ENCODE measurements around the gene CPED1. TPM values are rescaled to one million over a fixed set of nuclear protein-coding genes. Genes with fewer than 3 reads are reported as not detected.
"Not testable (repeated sequence)": the region's sequence is repeated elsewhere in the genome, so short reads cannot be mapped to it uniquely, and the experiment has no call there.

CPED1 gene
- total RNA-seq, 1 donor from 2014 or later: 38.6 TPM

DNA sequence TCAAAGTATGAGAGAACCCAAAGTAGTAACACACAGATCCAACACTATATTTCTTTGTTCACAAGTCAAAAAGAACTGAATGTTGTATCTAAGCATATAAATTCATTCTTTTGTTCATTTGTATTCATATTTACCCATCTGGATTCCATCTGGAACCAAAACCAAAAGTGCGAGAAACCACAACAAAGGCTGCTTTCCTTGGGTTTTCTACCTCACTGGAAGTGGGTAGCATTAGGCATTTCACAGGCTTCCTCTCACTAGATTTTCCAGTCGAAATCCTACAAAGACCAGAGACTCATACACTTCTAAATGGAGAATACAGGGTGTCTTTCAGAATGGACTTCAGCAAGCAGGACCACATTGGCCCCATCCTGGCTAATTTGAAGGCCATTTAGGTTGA, 230.5 kb downstream of the CPED1 start:
- intact Hi-C loops (cut with DNase I): no loop called here
- no peak for ATAC-seq
- TF ChIP-seq, protein P1, sequence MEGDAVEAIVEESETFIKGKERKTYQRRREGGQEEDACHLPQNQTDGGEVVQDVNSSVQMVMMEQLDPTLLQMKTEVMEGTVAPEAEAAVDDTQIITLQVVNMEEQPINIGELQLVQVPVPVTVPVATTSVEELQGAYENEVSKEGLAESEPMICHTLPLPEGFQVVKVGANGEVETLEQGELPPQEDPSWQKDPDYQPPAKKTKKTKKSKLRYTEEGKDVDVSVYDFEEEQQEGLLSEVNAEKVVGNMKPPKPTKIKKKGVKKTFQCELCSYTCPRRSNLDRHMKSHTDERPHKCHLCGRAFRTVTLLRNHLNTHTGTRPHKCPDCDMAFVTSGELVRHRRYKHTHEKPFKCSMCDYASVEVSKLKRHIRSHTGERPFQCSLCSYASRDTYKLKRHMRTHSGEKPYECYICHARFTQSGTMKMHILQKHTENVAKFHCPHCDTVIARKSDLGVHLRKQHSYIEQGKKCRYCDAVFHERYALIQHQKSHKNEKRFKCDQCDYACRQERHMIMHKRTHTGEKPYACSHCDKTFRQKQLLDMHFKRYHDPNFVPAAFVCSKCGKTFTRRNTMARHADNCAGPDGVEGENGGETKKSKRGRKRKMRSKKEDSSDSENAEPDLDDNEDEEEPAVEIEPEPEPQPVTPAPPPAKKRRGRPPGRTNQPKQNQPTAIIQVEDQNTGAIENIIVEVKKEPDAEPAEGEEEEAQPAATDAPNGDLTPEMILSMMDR (IDR thresholded peaks at IDR 0.05): no peak
- Histone ChIP-seq H3K27me3 (ENCODE audit: low read depth) (no peaks in the 10 kb centered on the region), H3K27ac (no peak overlapping the region), H3K4me1 (no peaks in the 10 kb centered on the region), H3K4me3 (no peak overlapping the region), H3K36me3 (no peaks in the 10 kb centered on the region), H3K9me3 (peaks cover 5% of the 10 kb centered on the region)
- DNase-seq: no peak

DNA sequence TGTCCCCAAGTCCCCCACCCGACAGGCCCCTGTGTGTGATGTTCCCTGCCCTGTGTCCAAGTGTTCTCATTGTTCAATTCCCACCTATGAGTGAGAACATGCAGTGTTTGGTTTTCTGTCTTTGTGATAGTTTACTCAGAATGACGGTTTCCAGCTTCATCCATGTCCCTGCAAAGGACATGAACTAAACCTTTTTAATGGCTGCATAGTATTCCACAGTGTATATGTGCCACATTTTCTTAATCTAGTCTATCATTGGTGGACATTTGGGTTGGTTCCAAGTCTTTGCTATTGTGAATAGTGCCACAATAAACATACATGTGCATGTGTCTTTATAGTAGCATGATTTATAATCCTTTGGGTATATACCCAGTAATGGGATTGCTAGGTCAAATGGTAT, 232.6 kb downstream of the CPED1 start:
- H3K27me3 ChIP-seq (ENCODE audit: low read depth); H3K27ac ChIP-seq; H3K9me3 ChIP-seq; H3K36me3 ChIP-seq; H3K4me1 ChIP-seq; intact Hi-C loops (cut with DNase I); ATAC-seq; DNase-seq; H3K4me3 ChIP-seq: not testable (repeated sequence)

DNA sequence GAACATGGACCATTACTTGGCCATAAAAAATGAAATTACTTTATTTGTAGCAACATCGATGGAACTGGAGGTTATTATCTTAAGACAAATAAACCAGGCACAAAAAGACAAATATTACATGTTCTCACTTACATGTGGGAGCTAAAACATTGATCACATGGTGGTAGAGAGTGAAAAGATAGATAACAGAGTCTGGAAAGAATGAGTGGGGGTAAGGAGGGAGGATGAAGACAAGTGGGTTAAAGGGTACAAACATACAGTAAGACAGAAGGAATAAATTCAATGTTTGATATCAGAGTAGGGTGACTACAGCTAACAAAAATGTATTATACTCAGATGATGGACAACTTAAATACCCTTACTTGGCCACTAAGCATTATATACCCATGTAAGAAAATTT, 240.3 kb downstream of the CPED1 start:
- Histone ChIP-seq H3K27me3 (ENCODE audit: low read depth) (no peaks in the 10 kb centered on the region), H3K9me3 (no peaks in the 10 kb centered on the region), H3K4me3 (no peak overlapping the region), H3K4me1 (no peaks in the 10 kb centered on the region), H3K27ac (no peak overlapping the region), H3K36me3 (no peaks in the 10 kb centered on the region)
- TF ChIP-seq, protein P1 (IDR thresholded peaks at IDR 0.05): no peak
- DNase-seq (no peak), ATAC-seq (no peak)
- intact Hi-C loops (cut with DNase I): no loop called here

DNA sequence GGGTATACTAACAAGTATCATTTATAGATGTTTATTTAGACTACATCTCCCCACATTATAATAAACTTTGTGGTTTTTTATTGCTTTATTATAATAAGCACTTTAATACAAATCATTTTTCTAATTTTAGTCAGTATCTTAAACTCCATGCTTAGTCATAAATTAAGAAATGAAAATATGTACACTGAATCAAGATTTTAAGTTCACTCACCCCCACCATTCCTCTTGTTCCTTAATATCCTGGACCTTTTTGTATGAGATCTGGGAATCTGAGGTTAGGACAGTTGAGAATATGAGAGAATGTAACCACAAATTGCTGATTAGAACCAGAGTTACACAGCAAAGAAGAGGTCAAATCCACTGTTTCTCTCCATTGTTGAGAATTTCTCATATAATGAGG, 246.7 kb downstream of the CPED1 start:
- Histone ChIP-seq H3K4me1 (no peaks in the 10 kb centered on the region), H3K27ac (no peak overlapping the region), H3K36me3 (no peaks in the 10 kb centered on the region), H3K4me3 (no peak overlapping the region), H3K9me3 (no peaks in the 10 kb centered on the region), H3K27me3 (ENCODE audit: low read depth) (no peaks in the 10 kb centered on the region)
- TF ChIP-seq, protein P1 (IDR thresholded peaks at IDR 0.05): no peak
- ATAC-seq (no peak), DNase-seq (no peak)
- intact Hi-C loops (cut with DNase I): no loop called here

DNA sequence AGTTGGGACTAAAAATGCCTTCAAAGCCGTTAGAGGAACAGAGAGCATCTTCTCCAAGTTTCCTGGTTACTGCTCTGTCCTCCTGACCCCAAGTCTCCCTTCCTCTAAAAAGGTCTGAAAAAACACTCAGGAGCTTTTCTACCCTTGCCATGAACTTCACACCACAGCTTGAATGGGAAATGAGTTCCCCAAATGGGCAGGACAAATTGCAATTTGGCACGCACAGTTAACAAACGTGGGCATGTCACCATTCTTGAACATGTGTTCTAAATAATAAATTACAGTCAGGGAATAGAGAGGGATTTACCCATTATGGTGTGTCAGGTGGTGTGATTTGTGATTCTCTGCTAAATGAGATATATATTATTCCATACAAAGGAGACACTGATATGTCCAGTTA, 249.1 kb downstream of the CPED1 start:
- Histone ChIP-seq H3K4me3 (no peak overlapping the region), H3K36me3 (no peaks in the 10 kb centered on the region), H3K27ac (no peak overlapping the region), H3K4me1 (no peaks in the 10 kb centered on the region), H3K27me3 (ENCODE audit: low read depth) (no peaks in the 10 kb centered on the region), H3K9me3 (no peaks in the 10 kb centered on the region)
- TF ChIP-seq, protein P1 (IDR thresholded peaks at IDR 0.05): no peak
- no peak for ATAC-seq
- intact Hi-C loops (cut with DNase I): no loop called here
- DNase-seq: no peak

DNA sequence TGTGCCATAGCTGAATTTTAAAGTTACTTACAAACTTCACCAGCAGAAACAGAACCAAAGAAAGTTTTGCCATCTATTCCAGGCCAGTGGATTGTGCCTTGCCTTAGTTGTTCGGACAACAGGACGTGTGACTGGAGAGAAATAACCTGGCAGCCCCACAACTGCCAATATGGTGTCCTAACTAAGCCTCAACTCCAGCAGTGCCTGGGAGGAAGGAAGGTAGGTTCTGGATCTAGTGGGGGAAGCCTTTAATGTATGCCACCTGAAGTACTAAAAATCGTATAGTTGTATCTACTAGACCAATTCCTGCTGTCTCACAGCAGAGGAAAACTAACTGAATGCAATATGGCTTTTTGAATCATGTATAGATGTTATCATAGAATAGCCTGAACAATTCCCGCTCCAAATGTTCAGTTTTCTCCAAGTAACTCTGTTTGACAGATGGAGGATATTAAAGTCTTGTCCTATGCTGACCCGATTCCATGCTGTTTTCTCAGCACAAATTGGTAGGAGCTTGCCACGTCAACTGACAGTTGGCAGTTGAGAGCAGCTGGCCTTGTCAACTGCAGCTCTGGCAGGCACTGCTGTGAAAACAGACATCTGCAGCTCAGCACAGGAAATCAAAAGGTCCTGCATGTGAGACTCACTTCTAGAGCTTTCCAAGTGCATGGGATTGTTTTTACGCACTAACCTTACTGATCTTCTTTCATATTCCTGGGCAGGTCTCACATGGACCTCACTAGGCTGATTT, 255.8 kb downstream of the CPED1 start:
- TF ChIP-seq, protein P1 (IDR thresholded peaks at IDR 0.05): no peak
- Histone ChIP-seq H3K36me3 (no peaks in the 10 kb centered on the region), H3K4me1 (no peaks in the 10 kb centered on the region), H3K27me3 (ENCODE audit: low read depth) (no peaks in the 10 kb centered on the region), H3K4me3 (no peak overlapping the region), H3K27ac (no peak overlapping the region), H3K9me3 (no peaks in the 10 kb centered on the region)
- ATAC-seq (no peak), DNase-seq (no peak)
- intact Hi-C loops (cut with DNase I): no loop called here

DNA sequence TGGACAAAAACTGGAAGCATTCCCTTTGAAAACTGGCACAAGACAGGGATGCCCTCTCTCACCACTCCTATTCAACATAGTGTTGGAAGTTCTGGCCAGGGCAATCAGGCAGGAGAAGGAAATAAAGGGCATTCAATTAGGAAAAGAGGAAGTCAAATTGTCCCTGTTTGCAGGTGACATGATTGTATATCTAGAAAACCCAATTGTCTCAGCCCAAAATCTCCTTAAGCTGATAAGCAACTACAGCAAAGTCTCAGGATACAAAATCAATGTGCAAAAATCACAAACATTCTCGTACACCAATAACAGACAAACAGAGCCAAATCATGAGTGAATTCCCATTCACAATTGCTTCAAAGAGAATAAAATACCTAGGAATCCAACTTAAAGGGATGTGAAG, 262.9 kb downstream of the CPED1 start:
- H3K4me1 ChIP-seq; DNase-seq; H3K4me3 ChIP-seq; H3K9me3 ChIP-seq; intact Hi-C loops (cut with DNase I); H3K27me3 ChIP-seq (ENCODE audit: low read depth); H3K36me3 ChIP-seq; ATAC-seq; H3K27ac ChIP-seq: not testable (repeated sequence)

DNA sequence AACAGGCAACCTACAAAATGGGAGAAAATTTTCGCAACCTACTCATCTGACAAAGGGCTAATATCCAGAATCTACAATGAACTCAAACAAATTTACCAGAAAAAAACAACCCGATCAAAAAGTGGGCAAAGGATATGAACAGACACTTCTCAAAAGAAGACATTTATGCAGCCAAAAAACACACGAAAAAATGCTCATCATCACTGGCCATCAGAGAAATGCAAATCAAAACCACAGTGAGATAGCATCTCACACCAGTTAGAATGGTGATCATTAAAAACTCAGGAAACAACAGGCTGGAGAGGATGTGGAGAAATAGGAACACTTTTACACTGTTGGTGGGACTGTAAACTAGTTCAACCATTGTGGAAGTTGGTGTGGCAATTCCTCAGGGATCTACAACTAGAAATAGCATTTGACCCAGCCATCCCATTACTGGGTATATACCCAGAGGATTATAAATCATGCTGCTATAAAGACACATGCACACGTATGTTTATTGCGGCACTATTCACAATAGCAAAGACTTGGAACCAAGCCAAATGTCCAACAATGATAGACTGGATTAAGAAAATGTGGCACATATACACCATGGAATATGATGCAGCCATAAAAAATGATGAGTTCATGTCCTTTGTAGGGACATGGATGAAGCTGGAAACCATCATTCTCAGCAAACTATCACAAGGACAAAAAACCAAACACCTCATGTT, 264.2 kb downstream of the CPED1 start:
- intact Hi-C loops (cut with DNase I); H3K4me1 ChIP-seq; H3K36me3 ChIP-seq; H3K27me3 ChIP-seq (ENCODE audit: low read depth); H3K27ac ChIP-seq; ATAC-seq; DNase-seq; H3K4me3 ChIP-seq; H3K9me3 ChIP-seq: not testable (repeated sequence)
